ENCODE results near the gene RORC. TPM values are rescaled to one million over a fixed set of nuclear protein-coding genes. Genes with fewer than 3 reads are reported as not detected.

RORC gene
- total and polyA plus RNA-seq, 3 donors from 2014 or later: 30.9 to 70.4 (median 55.4) TPM

DNA sequence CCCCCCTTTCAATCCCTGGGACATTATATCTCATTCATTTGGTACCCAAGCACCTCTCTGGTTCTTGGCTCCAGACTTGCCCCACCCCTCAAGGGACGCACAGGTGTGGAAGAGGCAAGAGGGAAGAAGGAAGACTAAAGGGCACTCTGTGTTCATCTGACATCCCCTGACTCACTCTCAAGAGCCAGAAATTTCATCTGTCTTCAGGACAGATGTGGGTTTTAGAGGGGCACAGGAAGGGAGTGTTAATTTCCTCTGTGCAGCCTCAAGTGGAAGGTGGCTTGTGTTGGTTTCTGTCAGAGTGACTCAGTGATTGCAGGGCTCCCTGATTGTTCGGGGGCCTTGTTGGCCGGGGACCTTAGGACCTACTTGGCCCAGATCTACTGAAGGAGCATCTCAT lies 5.6 kb upstream of the RORC start:
- intact Hi-C loops (cut with DNase I; ENCODE audit: low total_unique reads): no loop called here
- no peak for DNase-seq
- WGBS, 2 donors: 62 to 63% methylated on average over 3 of the region's 3 CpGs

DNA sequence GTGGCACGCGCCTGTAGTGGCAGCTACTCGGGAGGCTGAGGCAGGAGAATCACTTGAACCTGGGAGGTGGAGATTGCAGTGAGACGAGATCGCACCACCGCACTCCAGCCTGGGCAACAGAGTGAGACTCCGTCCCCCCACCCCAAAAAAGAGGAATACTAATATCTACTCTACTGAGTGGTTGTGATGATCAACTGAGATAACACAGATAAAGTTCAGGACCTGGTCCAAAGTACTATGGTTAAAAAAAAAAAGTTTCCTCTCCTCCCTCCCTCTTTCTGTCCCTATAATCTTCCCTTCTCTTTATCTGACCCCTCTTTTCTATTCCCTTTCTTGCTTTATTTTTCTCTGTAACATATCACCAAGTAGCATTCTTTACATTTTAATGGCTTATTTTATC lies 4.0 kb upstream of the RORC start:
- intact Hi-C loops (cut with DNase I; ENCODE audit: low total_unique reads): no loop called here

More for the DNA sequence above, 5.6 kb upstream of the RORC start:
- H3K9me3 ChIP-seq: no peaks in the 10 kb centered on the region
- no peak overlapping the region for H3K27ac ChIP-seq
- no peaks in the 10 kb centered on the region for H3K27me3 ChIP-seq
- no peak overlapping the region for H3K4me3 ChIP-seq
- TF ChIP-seq POLR2A (IDR thresholded peaks at IDR 0.05): no peak
- TF ChIP-seq, protein P1, sequence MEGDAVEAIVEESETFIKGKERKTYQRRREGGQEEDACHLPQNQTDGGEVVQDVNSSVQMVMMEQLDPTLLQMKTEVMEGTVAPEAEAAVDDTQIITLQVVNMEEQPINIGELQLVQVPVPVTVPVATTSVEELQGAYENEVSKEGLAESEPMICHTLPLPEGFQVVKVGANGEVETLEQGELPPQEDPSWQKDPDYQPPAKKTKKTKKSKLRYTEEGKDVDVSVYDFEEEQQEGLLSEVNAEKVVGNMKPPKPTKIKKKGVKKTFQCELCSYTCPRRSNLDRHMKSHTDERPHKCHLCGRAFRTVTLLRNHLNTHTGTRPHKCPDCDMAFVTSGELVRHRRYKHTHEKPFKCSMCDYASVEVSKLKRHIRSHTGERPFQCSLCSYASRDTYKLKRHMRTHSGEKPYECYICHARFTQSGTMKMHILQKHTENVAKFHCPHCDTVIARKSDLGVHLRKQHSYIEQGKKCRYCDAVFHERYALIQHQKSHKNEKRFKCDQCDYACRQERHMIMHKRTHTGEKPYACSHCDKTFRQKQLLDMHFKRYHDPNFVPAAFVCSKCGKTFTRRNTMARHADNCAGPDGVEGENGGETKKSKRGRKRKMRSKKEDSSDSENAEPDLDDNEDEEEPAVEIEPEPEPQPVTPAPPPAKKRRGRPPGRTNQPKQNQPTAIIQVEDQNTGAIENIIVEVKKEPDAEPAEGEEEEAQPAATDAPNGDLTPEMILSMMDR (IDR thresholded peaks at IDR 0.05): no peak
- no peaks in the 10 kb centered on the region for H3K36me3 ChIP-seq (ENCODE audit: low read depth, missing control alignments)
- H3K4me1 ChIP-seq: peaks cover 12% of the 10 kb centered on the region

DNA sequence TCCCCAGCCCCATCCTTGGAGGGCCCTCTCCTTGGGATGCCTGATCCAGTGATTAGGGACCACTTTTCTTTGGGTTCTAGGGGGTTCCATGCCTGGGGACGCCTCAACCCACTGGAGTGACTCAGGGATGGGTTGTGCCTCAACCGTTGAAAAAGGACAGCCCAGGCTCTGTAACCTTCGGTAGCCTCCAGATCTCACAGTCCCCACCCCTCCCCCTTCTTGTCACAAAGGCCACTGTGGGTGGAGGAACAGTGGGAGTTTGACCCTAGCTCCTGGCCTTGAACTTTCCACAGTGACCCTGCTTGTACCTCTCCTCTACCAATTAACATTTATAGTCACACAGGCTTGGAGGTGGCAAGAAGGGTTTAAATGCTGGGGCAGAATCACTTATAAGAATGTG lies 2.6 kb upstream of the RORC start:
- no peaks in the 10 kb centered on the region for H3K36me3 ChIP-seq (ENCODE audit: low read depth, missing control alignments)
- peaks cover 17% of the 10 kb centered on the region for H3K4me1 ChIP-seq
- no peak overlapping the region for H3K4me3 ChIP-seq
- no peak for DNase-seq
- no peaks in the 10 kb centered on the region for H3K27me3 ChIP-seq
- 61 to 80% methylated on average over 3 of the region's 3 CpGs for WGBS, 2 donors
- intact Hi-C loops (cut with DNase I; ENCODE audit: low total_unique reads): no loop called here
- no peak overlapping the region for H3K27ac ChIP-seq
- TF ChIP-seq, protein P1 (IDR thresholded peaks at IDR 0.05): no peak
- TF ChIP-seq POLR2A (IDR thresholded peaks at IDR 0.05): no peak
- no peaks in the 10 kb centered on the region for H3K9me3 ChIP-seq

More for the DNA sequence above, 4.0 kb upstream of the RORC start:
- H3K9me3 ChIP-seq: no peaks in the 10 kb centered on the region
- H3K27ac ChIP-seq: no peak overlapping the region
- H3K4me1 ChIP-seq: peaks cover 15% of the 10 kb centered on the region
- TF ChIP-seq, protein P1 (IDR thresholded peaks at IDR 0.05): no peak
- TF ChIP-seq POLR2A (IDR thresholded peaks at IDR 0.05): no peak
- WGBS, 2 donors: 88 to 97% methylated on average over 7 of the region's 7 CpGs
- no peak overlapping the region for H3K4me3 ChIP-seq
- H3K36me3 ChIP-seq (ENCODE audit: low read depth, missing control alignments): no peaks in the 10 kb centered on the region
- DNase-seq: no peak
- no peaks in the 10 kb centered on the region for H3K27me3 ChIP-seq

DNA sequence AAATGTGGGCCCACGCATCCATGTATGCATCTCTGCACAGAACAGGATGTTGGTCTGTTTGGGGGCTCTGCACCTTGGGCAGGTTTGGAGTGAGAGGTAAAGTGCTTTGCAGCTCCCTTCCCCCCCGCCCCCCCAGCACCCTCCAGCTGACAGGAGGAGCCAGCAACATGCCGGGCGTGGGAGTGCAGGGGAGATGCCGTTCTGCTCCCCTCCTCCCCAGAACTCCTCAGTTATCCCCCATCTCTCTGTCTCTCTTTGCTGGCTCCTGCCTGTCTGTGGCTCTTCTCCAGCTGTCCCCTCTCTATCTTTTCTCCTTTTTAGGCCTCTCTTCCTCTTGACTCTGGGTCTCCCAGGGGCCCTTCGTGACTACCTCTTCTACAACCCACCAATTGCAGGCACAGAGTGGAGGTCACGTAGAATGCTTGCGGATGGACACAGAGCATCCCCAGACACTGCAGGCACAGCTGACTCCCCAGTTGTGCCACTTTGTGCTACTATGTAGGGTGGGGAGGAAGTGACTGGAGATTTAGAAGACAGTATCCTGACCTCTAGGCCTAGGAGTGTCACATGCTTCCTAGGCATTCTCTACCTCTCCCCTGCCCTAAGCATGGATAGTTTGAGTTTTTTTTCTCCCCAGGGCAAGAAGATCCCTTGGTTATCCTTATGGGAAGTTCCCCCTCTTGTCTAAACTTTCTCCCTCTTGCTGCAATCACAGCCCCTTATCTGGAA lies 1.7 kb upstream of the RORC start:
- H3K4me3 ChIP-seq: no peak overlapping the region
- no peaks in the 10 kb centered on the region for H3K36me3 ChIP-seq (ENCODE audit: low read depth, missing control alignments)
- DNase-seq: no peak
- no peaks in the 10 kb centered on the region for H3K27me3 ChIP-seq
- TF ChIP-seq, protein P1 (IDR thresholded peaks at IDR 0.05): no peak
- no peak for TF ChIP-seq POLR2A (IDR thresholded peaks at IDR 0.05)
- no peaks in the 10 kb centered on the region for H3K9me3 ChIP-seq
- intact Hi-C loops (cut with DNase I; ENCODE audit: low total_unique reads): no loop called here
- peaks cover 18% of the 10 kb centered on the region for H3K4me1 ChIP-seq
- no peak overlapping the region for H3K27ac ChIP-seq
- 66 to 72% methylated on average over 8 of the region's 8 CpGs for WGBS, 2 donors

All from testis (tissue), 3 donors.